Liver (tissue), 9 donors: ENCODE data around the gene IFT25. TPM values are rescaled to one million over a fixed set of nuclear protein-coding genes. Genes with fewer than 3 reads are reported as not detected.

Source experiments
- DNase-seq: peaks from one replicate; pipeline ENCODE4 v3.0.0-alpha.2; 2017; ENCODE audit warnings: low spot score
- H3K27ac ChIP-seq, 2 donors: one replicate each; pipeline ENCODE4 v1.7.0; 2013; ENCODE audit warnings: inconsistent platforms in 2 of 2, low read length in 2 of 2, control low read depth in 1 of 2, low read depth in 1 of 2, mild to moderate bottlenecking in 1 of 2
- H3K27me3 ChIP-seq, 4 donors: one replicate each; pipeline versions ENCODE4 v1.6.1 to v1.7.0; 2013; ENCODE audit warnings: low read length in 3 of 4, inconsistent platforms in 1 of 4, mild to moderate bottlenecking in 1 of 4, moderate library complexity in 1 of 4; ENCODE audit not compliant: control insufficient read depth in 4 of 4, insufficient read depth in 4 of 4
- H3K36me3 ChIP-seq, 4 donors: one replicate each; pipeline versions ENCODE4 v1.6.1 to v1.7.0; 2013; ENCODE audit warnings: low read length in 3 of 4, mild to moderate bottlenecking in 3 of 4, low read depth in 1 of 4, moderate library complexity in 1 of 4; ENCODE audit not compliant: control insufficient read depth in 4 of 4, insufficient read depth in 3 of 4
- H3K4me1 ChIP-seq, 4 donors: one replicate each; pipeline versions ENCODE4 v1.6.1 to v1.7.0; 2013; ENCODE audit warnings: low read length in 3 of 4, mild to moderate bottlenecking in 3 of 4, moderate library complexity in 1 of 4; ENCODE audit not compliant: control insufficient read depth in 4 of 4, insufficient read depth in 4 of 4
- H3K4me3 ChIP-seq, 3 donors: one replicate each; pipeline versions ENCODE4 v1.6.1 to v1.7.0; 2013; ENCODE audit warnings: low read length in 3 of 3, control low read depth in 1 of 3, low read depth in 1 of 3, mild to moderate bottlenecking in 1 of 3
- H3K9ac ChIP-seq, 2 donors: one replicate each; pipeline ENCODE4 v1.7.0; 2013; ENCODE audit warnings: low read length in 2 of 2, mild to moderate bottlenecking in 2 of 2, moderate library complexity in 2 of 2, control low read depth in 1 of 2, low read depth in 1 of 2
- H3K9me3 ChIP-seq, 4 donors: one replicate each; pipeline versions ENCODE4 v1.6.1 to v1.7.0; 2013; ENCODE audit warnings: low read length in 3 of 4; ENCODE audit not compliant: control insufficient read depth in 4 of 4
- ATF3 ChIP-seq: IDR thresholded peaks from 2 replicates; pipeline ENCODE4 v1.6.1; 2016; ENCODE audit warnings: antibody characterized with exemption
- CTCF ChIP-seq: fragments of 150-350 bp; IDR thresholded peaks from 2 replicates; pipeline ENCODE4 v1.5.1; 2017; ENCODE audit warnings: improper control_type of control experiment, low read depth, low read length; ENCODE audit not compliant: missing input control
- EGR1 ChIP-seq, 2 donors: IDR thresholded peaks; 2 replicates each; pipeline ENCODE4 v1.6.1; 2016 to 2018; ENCODE audit warnings: antibody characterized with exemption in 2 of 2, low read depth in 2 of 2
- FOXA1 ChIP-seq: IDR thresholded peaks from 2 replicates; pipeline ENCODE4 v1.6.1; 2016; ENCODE audit warnings: antibody characterized with exemption
- FOXA2 ChIP-seq: IDR thresholded peaks from 2 replicates; pipeline ENCODE4 v1.6.1; 2016; ENCODE audit warnings: antibody characterized with exemption
- GABPA ChIP-seq, 2 donors: IDR thresholded peaks in 1 of 2; conservative IDR thresholded peaks in 1 of 2; 2 replicates each; pipeline ENCODE4 v1.6.1; 2016; ENCODE audit warnings: antibody characterized with exemption in 2 of 2, mild to moderate bottlenecking in 1 of 2, moderate library complexity in 1 of 2
- HNF4A ChIP-seq, 2 donors: conservative IDR thresholded peaks; 2 replicates each; pipeline ENCODE4 v1.6.1; 2016; ENCODE audit warnings: antibody characterized with exemption in 2 of 2, mild to moderate bottlenecking in 2 of 2
- HNF4G ChIP-seq: IDR thresholded peaks from 2 replicates; pipeline ENCODE4 v1.6.1; 2016; ENCODE audit warnings: antibody characterized with exemption
- JUND ChIP-seq, 2 donors: IDR thresholded peaks; 2 replicates each; pipeline ENCODE4 v1.6.1; 2016; ENCODE audit warnings: antibody characterized with exemption in 2 of 2
- MAX ChIP-seq: IDR thresholded peaks from 2 replicates; pipeline ENCODE4 v1.6.1; 2016; ENCODE audit warnings: antibody characterized with exemption
- NR2F2 ChIP-seq: IDR thresholded peaks from 2 replicates; pipeline ENCODE4 v1.6.1; 2016; ENCODE audit warnings: antibody characterized with exemption
- RAD21 ChIP-seq, 2 donors: IDR thresholded peaks; 2 replicates each; pipeline ENCODE4 v1.6.1; 2016; ENCODE audit warnings: antibody characterized with exemption in 2 of 2, mild to moderate bottlenecking in 2 of 2
- REST ChIP-seq: IDR thresholded peaks from 2 replicates; pipeline ENCODE4 v1.6.1; 2016; ENCODE audit warnings: antibody characterized with exemption, mild to moderate bottlenecking
- RXRA ChIP-seq, 2 donors: IDR thresholded peaks; 2 replicates each; pipeline ENCODE4 v1.6.1; 2017 to 2018; ENCODE audit warnings: antibody characterized with exemption in 2 of 2, mild to moderate bottlenecking in 1 of 2
- SP1 ChIP-seq: IDR thresholded peaks from 2 replicates; pipeline ENCODE4 v1.6.1; 2018; ENCODE audit warnings: antibody characterized with exemption, mild to moderate bottlenecking
- TAF1 ChIP-seq: conservative IDR thresholded peaks from 2 replicates; pipeline ENCODE4 v1.6.1; 2016; ENCODE audit warnings: antibody characterized with exemption, mild to moderate bottlenecking
- YY1 ChIP-seq: IDR thresholded peaks from 2 replicates; pipeline ENCODE4 v1.6.1; 2016; ENCODE audit warnings: antibody characterized with exemption, mild to moderate bottlenecking
- ZBTB33 ChIP-seq: IDR thresholded peaks from 2 replicates; pipeline ENCODE4 v1.6.1; 2016; ENCODE audit warnings: antibody characterized with exemption
- WGBS: extraction: QIAGEN DNeasy Blood & Tissue Kit; methylation state at CpG from one replicate; pipeline ENCODE4 v1.1.7; 2013; 5-methylcytosine and 5-hydroxymethylcytosine counted together
- polyA plus RNA-seq, 2 donors: library from polyadenylated mRNA; stranded (reverse) in 1 of 2; unstranded in 1 of 2; fragments of 200-250 nt in 1 of 2; fragments of >200 nt in 1 of 2; fragmentation: Nextera tagmentation in 1 of 2; extraction: Ambion mirVana in 1 of 2; gene quantifications; one replicate each; pipeline versions ENCODE4 v1.2.1 to v1.2.3, GENCODE V29; 2013 to 2015
- total RNA-seq, 2 donors: library from RNA; depleted of rRNA; stranded (reverse); fragments of >200 nt; gene quantifications; one replicate each; pipeline ENCODE4 v1.2.3, GENCODE V29; 2014
- donor health status: healthy.
- donor health status: healthy.
- donor health status: healthy.
- donor health status: healthy.
- donor health status: healthy.

Gene IFT25
- total and polyA plus RNA-seq, 4 donors, result 8.6 to 37.4 (median 15.6) TPM

GRCh38 chr1:53889304-53890298 lies 55.9 kb downstream of the IFT25 start, which contains the start of gene YIPF1 (continued):
- TF ChIP-seq ZBTB33, result peak; percentile 15
- TF ChIP-seq HNF4A (conservative IDR thresholded peaks at IDR 0.05), result peak in 1 of 2 donors; percentile 32
- TF ChIP-seq GABPA (IDR thresholded peaks at IDR 0.05 in 1 of 2, conservative IDR thresholded peaks at IDR 0.05 in 1 of 2), result peak; percentile 41 to 87
- TF ChIP-seq JUND (IDR thresholded peaks at IDR 0.05), result peak in 1 of 2 donors; percentile 27
- TF ChIP-seq HNF4G, result no peak
- TF ChIP-seq NR2F2, result peak; percentile 18
- TF ChIP-seq TAF1, result no peak

GRCh38 chr1:53888681-53889080 lies 56.8 kb downstream of the IFT25 start:
- peaks cover 0 to 7% (median 2%) of the 10 kb centered on the region in 4 donors for H3K36me3 ChIP-seq
- peak overlapping the region; percentile 45 to 90 for H3K27ac ChIP-seq
- H3K4me3 ChIP-seq, result peak overlapping the region in 1 of 3 donors; percentile 88
- DNase-seq, result no peak
- H3K4me1 ChIP-seq, result peaks cover 4 to 43% (median 34%) of the 10 kb centered on the region in 4 donors
- no peaks in the 10 kb centered on the region for H3K9me3 ChIP-seq
- no peak for TF ChIP-seq NR2F2
- TF ChIP-seq ZBTB33, result no peak
- no peak for TF ChIP-seq FOXA1
- no peak for TF ChIP-seq YY1
- no peak for TF ChIP-seq RAD21 (IDR thresholded peaks at IDR 0.05)
- no peak for TF ChIP-seq REST
- no peak for TF ChIP-seq ATF3
- TF ChIP-seq HNF4A (conservative IDR thresholded peaks at IDR 0.05), result no peak
- TF ChIP-seq HNF4G, result no peak
- TF ChIP-seq GABPA (IDR thresholded peaks at IDR 0.05 in 1 of 2, conservative IDR thresholded peaks at IDR 0.05 in 1 of 2), result no peak
- no peak for TF ChIP-seq EGR1 (IDR thresholded peaks at IDR 0.05; ENCODE audit: low read depth in 2 of 2)
- no peak for TF ChIP-seq TAF1
- TF ChIP-seq FOXA2, result no peak
- no peak for TF ChIP-seq RXRA (IDR thresholded peaks at IDR 0.05)
- TF ChIP-seq CTCF, result no peak
- TF ChIP-seq MAX, result no peak
- TF ChIP-seq SP1, result no peak
- no peaks in the 10 kb centered on the region for H3K27me3 ChIP-seq
- 51% methylated on average over 2 of the region's 2 CpGs for whole genome bisulfite sequencing
- H3K9ac ChIP-seq, result peak overlapping the region in 1 of 2 donors; percentile 68
